Suppressor macrophage treated with lipopolysaccharide for 4 hours (primary cell): Measurements from ENCODE around the gene NPIPA3.
A peak's percentile ranks its signal among the peaks of the same experiment; 100 is the strongest.
"Not testable (repeated sequence)": the region's sequence is repeated elsewhere in the genome, so short reads cannot be mapped to it uniquely, and the experiment has no call there.

Experiments
- DNase-seq: peaks from one replicate; pipeline ENCODE4 v3.0.0-alpha.2; 2020

Gene NPIPA3

GRCh38 chr16:14703156-14704011 is at the start of gene NPIPA3:
TSS of gene NPIPA3 (plus strand) at chr16:14703411. CDS start at chr16:14708944, 5,533 bp downstream.
- DNase-seq, result not testable (repeated sequence)

GRCh38 chr16:14658063-14658462 is 45.1 kb upstream of the NPIPA3 start:
- DNase-seq, result no peak

- no peak for DNase-seq
Measured at GRCh38 chr16:14667347-14668266, 35.6 kb upstream of the NPIPA3 start.

DNA sequence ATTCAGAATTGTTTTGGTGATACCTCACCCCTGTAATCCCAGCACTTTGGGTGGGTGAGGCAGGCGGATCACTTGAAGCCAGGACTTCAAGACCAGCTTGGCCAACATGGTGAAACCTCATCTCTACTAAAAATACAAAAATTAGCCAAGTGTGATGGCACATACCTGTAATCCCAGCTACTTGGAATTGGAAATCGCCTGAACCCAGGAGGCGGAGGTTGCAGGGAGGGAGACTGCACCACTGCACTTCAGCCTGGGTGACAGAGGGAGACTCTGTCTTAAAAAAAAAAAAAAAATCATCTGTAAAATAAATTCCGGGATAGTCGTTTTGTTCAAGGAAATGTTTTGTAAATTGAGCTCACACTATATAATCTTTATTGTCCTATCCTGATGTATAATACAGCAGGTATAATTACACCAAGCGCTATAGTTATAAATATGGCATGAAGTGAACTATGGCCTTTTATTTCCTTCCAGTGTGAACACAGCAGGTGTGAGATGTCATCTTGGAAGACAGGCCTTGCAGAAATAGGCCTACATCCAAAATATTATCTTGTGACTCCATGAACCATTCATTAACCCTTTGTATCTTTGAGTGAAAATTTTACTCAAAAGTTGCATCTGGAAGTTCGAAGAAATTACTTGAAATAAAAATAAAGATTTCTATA is 34.5 kb upstream of the NPIPA3 start:
- no peak for DNase-seq

DNA sequence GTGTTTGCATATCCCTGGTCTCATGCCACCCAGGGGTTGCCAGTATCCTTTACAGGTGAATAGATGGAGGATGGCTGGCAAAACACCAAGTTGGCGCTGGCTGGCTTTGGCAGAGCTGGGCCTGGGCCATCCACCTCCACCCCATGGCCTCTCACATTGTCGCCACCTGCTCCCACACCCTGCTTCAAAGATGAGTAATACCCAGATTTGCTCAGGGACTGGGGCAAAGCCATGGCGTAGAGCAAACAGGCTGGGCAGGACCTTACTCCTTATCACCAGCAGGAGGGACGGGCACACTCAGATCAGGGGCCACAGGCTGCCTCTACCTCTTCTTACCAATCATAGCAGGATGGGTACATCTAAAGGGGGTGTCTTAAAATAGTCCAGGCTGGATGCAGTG is 33.4 kb upstream of the NPIPA3 start:
- no peak for DNase-seq

GRCh38 chr16:14672403-14672971 is 30.7 kb upstream of the NPIPA3 start:
- DNase-seq, result peak; percentile 39

GRCh38 chr16:14676633-14677032 is 26.6 kb upstream of the NPIPA3 start:
- DNase-seq, result no peak

DNA sequence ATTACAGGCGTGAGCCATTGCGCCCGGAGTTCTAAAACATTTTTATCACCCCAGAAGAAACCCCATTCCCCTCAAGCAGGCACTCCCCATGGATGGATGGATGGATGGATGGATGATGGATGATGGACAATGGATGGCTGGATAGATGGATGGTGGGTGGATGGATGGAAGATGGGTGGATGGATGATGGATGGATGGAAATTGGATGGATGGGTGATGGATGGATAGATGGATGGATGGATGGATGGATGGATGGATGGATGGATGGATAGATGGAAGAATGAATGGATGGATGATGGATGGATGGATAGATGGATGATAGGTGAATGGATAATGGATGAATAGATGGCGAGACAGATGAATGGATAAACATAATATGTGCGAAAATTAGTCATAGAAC is 25.6 kb upstream of the NPIPA3 start:
- DNase-seq, result no peak

DNA sequence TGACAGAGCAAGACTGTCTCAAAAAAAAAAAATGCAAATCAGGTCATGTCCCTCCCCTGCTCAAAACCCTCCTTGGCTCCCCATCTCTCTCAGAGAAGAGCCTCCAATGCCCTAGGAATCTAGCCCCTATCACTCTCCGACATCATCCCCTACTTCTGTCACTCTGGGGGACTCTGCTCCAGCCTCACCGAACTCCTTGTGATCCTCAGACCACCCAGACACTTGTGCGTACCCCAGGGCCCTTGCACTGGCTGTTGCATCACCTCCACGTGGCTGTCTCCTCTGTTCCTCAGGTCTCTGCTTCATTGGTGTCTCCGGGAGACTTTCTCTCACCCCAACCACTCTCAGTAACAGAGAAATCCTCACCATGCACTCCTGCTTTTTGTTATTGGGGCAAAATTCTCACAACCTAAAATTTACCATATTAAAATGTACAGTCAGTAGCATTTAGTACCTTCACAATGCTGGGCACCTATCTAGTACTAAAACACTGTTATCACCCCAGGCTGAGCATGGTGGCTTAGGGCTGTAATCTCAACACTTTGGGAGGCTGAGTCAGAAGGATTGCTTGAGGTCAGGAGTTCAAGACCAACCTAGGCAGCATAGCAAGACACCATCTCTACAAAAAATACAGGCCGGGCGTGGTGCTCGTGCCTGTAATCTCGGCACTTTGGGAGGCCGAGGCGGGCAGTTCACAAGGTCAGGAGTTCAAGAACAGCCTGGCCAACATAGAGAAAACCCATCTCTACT is 24.3 kb upstream of the NPIPA3 start:
- DNase-seq, result no peak

DNA sequence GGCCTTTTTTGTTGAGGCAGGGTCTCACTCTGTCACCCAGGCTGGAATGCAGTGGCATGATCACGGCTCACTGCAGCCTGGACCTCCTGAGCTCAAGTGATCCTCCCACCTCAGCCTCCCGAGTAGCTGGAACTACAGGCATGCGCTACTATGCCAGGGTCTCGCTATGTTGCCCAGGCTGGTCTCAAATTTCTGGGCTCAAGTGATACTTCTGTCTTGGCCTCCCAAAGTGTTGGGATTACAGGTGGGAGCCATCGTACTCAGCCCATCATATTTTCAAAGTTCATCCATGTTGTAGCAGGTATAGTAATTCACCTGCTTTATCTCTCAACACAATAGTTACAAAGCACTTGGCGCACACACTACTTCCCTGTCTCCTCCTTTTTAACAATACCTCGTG is 22.8 kb upstream of the NPIPA3 start:
- not testable (repeated sequence) for DNase-seq

GRCh38 chr16:14681115-14681514 is 22.1 kb upstream of the NPIPA3 start:
- DNase-seq, result no peak

GRCh38 chr16:14682121-14682520 is 21.1 kb upstream of the NPIPA3 start:
- DNase-seq, result no peak

DNA sequence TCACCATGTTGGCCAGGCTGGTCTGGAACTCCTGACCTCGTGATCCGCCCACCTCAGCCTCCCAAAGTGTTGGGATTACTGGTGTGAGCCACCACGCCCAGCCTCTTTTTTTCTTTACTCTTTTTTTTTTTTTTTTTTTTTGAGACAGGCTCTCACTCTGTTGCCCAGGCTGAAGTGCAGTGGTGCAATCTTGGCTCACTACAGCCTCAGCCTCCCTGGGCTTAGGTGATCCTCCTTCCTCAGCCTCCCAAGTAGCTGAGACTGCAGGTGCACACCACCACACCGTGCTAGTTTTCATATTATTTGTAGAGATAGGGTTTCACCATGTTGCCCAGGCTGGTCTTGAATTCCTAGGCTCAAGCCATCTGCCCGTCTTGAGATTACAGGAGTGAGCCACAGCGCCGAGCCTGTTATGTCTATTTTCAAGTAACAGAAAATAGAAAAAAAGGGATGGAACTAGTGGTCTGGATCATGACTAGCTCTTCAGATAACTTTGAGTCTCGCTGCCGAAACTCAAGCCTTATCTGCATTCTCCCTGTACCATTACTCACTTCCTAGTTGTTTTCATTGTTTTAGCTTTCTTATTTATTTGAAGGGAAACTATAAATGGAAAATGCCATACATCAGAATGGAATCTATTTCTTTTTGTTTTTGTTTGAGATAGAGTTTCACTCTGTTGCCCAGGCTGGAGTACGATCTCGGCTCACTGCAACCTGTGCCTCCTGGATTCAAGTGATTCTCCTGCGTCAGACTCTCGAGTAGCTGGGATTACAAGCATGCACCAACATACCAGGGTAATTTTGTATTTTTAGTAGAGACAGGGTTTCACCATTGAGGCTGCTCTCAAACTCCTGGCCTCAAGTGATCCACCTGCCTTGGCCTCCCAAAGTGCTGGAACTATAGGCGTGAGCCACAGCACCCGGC is 17.1 kb upstream of the NPIPA3 start:
- DNase-seq, result not testable (repeated sequence)

GRCh38 chr16:14694129-14694528 is 9.1 kb upstream of the NPIPA3 start, which contains the start of gene PLA2G10:
TSS of gene PLA2G10 (minus strand) at chr16:14694308. CDS start at chr16:14694229, 79 bp downstream.
- not testable (repeated sequence) for DNase-seq

GRCh38 chr16:14701859-14702258 is 1.4 kb upstream of the NPIPA3 start:
- not testable (repeated sequence) for DNase-seq

DNA sequence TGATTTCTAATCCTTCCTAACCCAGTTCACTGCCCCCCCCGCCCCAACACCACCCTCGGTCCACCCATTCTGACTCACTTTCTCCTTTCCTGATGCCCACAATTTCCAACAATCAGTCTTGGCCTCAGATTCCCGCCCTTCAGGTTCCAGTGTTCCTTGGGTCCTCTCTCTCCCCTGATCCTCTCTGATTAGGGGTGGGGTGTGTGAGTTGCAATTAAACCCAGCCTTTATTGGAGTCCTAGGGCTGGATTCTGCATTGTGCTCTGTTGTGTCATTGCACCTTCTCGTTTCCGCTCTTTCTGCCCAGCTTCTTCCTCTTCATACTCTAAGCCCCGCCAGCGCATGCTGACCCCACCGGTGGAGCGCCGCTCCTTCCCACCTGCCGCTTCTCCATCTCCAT is 539 bp upstream of the NPIPA3 start:
- DNase-seq, result not testable (repeated sequence)

GRCh38 chr16:14733233-14733632 is 30.0 kb downstream of the NPIPA3 start:
- DNase-seq, result not testable (repeated sequence)

DNA sequence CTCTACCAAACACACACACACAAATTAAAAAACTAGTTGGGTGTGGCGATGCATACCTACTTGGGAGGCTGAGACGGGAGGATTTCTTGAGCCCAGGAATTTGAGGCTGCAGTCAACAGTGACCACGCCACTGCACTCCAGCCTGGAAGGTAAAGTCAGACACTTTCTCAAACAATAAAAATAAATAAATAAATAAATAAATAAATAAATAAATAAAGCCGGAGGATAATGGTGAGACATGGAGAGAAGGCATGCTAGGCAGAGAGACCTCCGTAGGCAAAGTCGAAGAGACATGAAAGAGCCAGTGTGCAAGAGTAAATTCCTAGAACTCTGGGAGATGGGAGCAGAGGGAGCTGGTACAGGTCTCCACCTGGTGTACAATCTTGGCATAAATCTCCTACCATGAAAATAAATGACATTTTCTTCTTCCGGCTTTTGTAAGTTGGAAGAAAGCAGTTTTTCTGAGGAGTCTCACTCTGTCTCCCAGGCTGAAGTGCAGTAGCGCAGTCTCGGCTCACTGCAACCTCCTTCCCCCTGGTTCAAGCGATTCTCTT is 37.7 kb downstream of the NPIPA3 start:
- not testable (repeated sequence) for DNase-seq

GRCh38 chr16:14741794-14742193 is 38.6 kb downstream of the NPIPA3 start:
- DNase-seq, result not testable (repeated sequence)
